ENCODE data around the gene APC2.

Gene APC2

DNA sequence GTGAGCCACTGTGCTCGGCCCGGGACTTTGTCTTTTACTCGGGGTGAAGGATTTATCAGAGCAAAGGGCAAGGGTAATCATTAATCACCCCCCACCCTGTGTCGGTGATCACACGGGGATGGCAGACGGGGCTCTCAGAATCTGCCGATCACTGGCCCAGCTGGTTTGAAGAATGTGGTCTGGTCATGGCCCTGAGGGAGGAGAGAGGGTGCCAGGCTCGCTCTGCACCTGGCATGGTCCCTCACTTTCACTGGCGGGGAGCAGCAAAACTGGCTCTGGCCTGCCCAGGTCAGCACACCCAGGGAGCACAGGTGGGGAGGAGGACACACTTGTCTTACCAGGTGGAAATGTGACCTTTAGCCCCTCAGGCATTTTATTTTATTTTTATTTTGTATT is 51.3 kb downstream of the APC2 start:
- TF ChIP-seq, protein P1, sequence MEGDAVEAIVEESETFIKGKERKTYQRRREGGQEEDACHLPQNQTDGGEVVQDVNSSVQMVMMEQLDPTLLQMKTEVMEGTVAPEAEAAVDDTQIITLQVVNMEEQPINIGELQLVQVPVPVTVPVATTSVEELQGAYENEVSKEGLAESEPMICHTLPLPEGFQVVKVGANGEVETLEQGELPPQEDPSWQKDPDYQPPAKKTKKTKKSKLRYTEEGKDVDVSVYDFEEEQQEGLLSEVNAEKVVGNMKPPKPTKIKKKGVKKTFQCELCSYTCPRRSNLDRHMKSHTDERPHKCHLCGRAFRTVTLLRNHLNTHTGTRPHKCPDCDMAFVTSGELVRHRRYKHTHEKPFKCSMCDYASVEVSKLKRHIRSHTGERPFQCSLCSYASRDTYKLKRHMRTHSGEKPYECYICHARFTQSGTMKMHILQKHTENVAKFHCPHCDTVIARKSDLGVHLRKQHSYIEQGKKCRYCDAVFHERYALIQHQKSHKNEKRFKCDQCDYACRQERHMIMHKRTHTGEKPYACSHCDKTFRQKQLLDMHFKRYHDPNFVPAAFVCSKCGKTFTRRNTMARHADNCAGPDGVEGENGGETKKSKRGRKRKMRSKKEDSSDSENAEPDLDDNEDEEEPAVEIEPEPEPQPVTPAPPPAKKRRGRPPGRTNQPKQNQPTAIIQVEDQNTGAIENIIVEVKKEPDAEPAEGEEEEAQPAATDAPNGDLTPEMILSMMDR (conservative IDR thresholded peaks at IDR 0.05; ENCODE audit: low read length) = no peak
- H3K4me3 ChIP-seq (ENCODE audit: low read length) = no peak overlapping the region
- no peak for DNase-seq (ENCODE audit: low read depth)

DNA sequence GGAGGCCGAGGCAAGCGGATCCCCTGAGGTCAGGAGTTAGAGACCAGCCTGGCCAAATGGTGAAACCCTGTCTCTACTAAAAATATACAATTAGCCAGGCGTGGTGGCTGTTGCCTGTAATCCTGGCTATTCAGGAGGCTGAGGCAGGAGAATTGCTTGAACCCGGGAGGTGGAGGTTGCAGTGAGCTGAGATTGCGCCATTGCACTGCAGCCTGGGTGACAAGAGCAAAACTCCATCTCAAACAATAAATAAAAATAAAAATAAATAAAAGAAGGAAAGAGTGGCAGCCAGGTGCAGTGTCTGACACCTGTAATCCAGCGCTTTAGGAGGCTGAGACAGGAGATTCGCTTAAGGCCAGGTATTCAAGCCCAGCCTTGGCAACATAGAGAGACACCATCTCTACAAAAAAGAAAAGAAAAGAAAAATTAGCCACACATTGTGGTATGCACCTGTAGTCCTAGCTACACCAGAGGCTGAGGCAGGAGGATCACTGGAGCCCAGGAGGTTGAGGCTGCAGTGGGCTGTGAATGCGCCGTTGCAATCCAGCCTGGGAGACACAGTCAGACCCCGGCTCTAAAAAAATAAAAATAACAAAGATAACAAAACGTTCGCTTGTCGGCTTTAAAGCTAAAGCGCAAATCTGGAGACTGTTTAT is 52.6 kb downstream of the APC2 start:
- H3K4me3 ChIP-seq (ENCODE audit: low read length) = no peak overlapping the region
- TF ChIP-seq, protein P1 (conservative IDR thresholded peaks at IDR 0.05; ENCODE audit: low read length) = no peak
- no peak for DNase-seq (ENCODE audit: low read depth)

DNA sequence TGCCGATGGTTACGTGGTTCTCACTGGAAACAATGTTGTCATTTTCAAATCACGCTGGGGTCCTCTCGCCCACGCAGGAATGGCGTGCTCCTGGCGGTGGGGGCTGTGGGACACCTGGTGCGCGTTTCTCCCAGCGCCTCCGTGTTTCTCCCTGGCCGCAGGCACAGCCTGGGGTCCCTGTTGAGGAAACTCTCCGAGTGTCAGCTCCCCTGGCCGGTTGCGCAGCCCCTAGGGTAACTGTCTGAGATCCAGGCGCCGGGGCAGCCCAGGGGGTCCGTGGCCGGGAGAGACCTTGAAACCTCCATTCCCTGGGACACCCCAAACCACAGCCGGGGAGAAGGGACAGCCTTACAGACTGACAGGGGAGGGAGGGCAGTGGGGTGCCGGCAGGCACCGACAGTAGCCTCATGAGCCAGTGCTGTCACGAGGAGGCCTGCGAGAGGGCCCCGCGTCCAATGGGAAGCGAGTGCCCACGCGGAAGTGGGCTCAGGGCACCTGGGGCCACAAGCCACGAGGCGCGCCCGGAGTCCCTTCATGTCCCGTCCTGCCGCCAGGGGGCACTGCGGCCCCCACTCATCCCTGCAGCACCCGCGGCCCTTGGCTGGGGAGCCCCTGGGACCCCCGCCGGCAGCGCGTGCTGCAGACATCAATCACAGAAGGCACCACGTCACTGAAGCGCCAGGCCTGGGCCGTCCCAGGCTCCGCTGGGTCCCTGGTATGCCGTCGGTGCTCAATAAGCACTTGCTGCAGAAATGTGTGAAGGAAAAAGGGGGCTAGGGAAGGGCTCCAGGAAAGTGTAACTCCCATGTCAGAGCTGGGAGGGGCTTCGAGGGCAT is 53.4 kb downstream of the APC2 start:
- TF ChIP-seq, protein P1 (conservative IDR thresholded peaks at IDR 0.05; ENCODE audit: low read length) = peak; percentile 57
- peak; percentile 25 for DNase-seq (ENCODE audit: low read depth)
- no peak overlapping the region; the same call in none of the 2 replicates for H3K4me3 ChIP-seq (ENCODE audit: low read length)

DNA sequence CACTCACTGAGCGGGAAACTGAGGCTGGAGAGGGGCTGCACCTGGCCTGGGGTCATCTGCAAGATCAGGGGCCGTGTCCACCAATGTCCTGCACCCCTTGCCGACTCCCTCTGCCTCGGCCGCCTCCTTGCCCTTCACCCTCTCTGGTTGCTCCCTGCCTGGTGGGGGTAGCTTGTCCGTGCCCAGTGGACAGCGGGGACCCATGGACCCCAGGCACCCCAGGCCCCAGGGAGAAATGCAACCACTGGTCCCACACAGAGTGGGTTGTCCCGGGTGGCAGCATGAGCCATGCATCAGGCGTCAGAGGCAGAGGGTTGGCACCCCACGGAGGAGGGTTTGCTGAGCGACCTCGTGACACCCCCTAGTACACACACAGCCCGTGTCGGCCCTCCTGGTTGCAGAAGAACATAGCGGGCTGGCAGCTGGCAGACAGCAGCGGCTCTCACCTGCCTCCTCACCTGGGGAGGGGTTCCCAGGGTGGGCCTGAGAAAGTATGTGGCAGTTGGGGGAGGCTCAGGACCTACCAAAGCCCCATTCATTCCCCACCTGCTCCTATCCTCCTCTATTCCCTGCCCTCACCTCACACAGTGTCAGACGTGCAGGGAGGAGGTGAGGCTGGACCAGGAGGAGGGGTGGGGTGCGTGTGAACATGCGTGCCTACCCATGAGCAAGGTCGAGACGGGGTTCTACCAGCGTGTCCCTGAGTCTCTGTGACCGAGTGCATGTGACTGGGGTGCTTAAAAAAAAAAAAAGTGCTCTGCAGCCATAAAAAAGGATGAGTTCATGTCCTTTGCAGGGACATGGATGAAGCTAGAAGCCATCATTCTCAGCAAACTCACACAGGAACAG is 54.2 kb downstream of the APC2 start:
- no peak overlapping the region for H3K4me3 ChIP-seq (ENCODE audit: low read length)
- DNase-seq (ENCODE audit: low read depth) = no peak
- TF ChIP-seq, protein P1 (conservative IDR thresholded peaks at IDR 0.05; ENCODE audit: low read length) = no peak

DNA sequence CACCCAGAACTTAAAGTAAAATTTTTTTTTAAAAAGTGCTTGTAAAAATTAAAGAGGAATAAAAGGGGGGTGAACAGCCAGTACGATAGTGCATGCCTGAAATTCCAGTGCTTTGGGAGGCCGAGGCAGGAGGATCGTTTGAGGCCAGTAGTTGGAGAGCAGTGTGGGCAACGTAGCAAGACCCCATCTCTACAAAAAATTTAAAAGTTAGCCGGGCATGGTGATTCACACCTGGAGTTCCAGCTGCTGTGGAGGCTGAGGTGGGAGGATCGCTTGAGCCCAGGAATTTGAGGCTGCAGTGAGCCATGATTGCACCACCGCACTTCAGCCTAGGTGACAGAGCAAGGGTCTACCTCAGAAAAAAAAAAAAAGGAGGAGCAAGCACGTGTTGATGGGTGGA is 55.1 kb downstream of the APC2 start:
- DNase-seq (ENCODE audit: low read depth) = no peak
- TF ChIP-seq, protein P1 (conservative IDR thresholded peaks at IDR 0.05; ENCODE audit: low read length) = no peak
- H3K4me3 ChIP-seq (ENCODE audit: low read length) = no peak overlapping the region

DNA sequence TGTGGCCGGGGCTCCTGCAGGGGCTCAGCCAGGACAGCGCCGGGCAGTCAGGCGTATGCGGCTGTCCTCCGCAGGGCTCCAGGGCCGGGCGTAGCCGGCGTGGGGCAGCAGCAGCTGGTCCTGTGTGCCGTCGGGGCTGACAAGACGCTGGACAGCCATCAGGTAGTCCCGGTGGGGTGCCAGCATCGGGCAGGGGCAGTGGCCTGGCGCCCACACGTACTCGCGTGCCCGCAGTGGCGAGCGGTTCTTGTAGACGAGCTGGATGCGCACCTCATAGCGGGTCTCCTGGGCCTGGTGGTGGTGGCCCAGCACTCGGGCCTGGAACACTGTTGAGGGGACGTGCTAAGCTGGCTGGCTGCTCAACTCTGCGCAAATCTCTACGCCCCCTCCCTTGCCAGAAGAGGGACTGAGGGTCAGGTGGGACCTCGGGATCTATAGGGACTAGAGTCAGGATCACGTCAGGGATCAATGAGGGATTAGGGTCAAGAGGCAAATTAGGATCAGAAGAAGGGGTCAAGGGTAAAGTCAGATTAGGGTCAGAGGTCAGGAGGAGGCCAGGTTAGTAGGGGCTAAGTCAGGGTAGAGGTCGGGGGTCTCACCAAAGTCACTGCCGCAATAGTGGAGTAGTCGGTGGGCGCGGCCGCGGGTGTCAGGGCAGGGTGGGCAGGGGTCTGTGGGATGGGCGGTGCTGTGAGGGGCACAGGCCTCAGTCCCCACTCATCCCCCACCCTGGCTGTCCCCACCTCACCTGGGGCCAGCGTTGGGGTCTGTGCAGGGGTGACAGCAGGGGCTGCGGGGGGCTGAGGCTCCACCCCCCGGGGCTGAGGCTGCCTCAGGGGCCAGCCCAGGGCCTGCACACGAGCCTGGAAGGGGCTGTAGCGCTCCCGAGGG is 56.3 kb downstream of the APC2 start:
- DNase-seq (ENCODE audit: low read depth) = no peak
- no peak overlapping the region for H3K4me3 ChIP-seq (ENCODE audit: low read length)
- TF ChIP-seq, protein P1 (conservative IDR thresholded peaks at IDR 0.05; ENCODE audit: low read length) = no peak

Data from AG10803 (cell line).